Endothelial cell of umbilical vein (primary cell): ENCODE data around the gene PRUNE2. TPM values are rescaled to one million over a fixed set of nuclear protein-coding genes. Genes with fewer than 3 reads are reported as not detected.

ENCODE experiments used
- BruUV-seq: library from RNA; stranded (reverse); fragments of 400-500 nt; replicated peaks from 2 replicates; lab custom pipeline; 2021; lab: Mats Ljungman, UMichigan
- CTCF ChIA-PET: fragments of 300-600, 350-600 bp; sonication (Branson Sonifier 250); formaldehyde crosslinking; loops from one replicate; lab custom pipeline; 2021; ENCODE audit warnings: antibody characterized with exemption, inconsistent platforms; lab: Charles Lee
- POLR2A ChIA-PET: fragments of 300-600, 350-600 bp; sonication (Branson Sonifier 250); formaldehyde crosslinking; loops from one replicate; lab custom pipeline; 2021; ENCODE audit warnings: antibody characterized with exemption, inconsistent platforms; lab: Charles Lee
- DNase-seq: peaks from one replicate; pipeline ENCODE4 v3.0.0-alpha.2; 2011; ENCODE audit warnings: low read depth, low spot score
- FAIRE-seq: peaks from 2 replicates; lab custom pipeline; 2011; peaks lifted over from hg19 to GRCh38; lab: Jason Lieb, UNC
- H2AFZ ChIP-seq: 2 replicates; pipeline ENCODE4 v1.6.0; 2012; ENCODE audit warnings: low read depth, low read length, control low read depth, inconsistent platforms
- H3K27ac ChIP-seq: 2 replicates; pipeline ENCODE4 v1.5.1; 2011; ENCODE audit warnings: low read depth, mild to moderate bottlenecking, control low read depth, low read length, moderate library complexity; ENCODE audit not compliant: insufficient read depth
- H3K27me3 ChIP-seq, 2 experiments: 2 replicates each; pipeline versions ENCODE4 v1.6.0 to v1.6.1; 2011; ENCODE audit warnings: low read length in 2 of 2, mixed read lengths in 1 of 2; ENCODE audit not compliant: control insufficient read depth in 2 of 2, insufficient read depth in 2 of 2
- H3K36me3 ChIP-seq, 2 experiments: 2 replicates in 1 of 2; 3 replicates in 1 of 2; pipeline ENCODE4 v1.5.1; 2011; ENCODE audit warnings: low read length in 2 of 2, mild to moderate bottlenecking in 1 of 2, moderate library complexity in 1 of 2; ENCODE audit not compliant: control insufficient read depth in 2 of 2, insufficient read depth in 2 of 2; ENCODE audit errors: extremely low read depth in 1 of 2
- H3K4me1 ChIP-seq: 3 replicates; pipeline ENCODE4 v1.5.1; 2011; ENCODE audit warnings: mild to moderate bottlenecking, low read length; ENCODE audit not compliant: control insufficient read depth, insufficient read depth; ENCODE audit errors: extremely low read depth
- H3K4me2 ChIP-seq: 2 replicates; pipeline ENCODE4 v1.6.1; 2011; ENCODE audit warnings: low read length, control low read depth, mixed read lengths; ENCODE audit not compliant: insufficient read depth
- H3K4me3 ChIP-seq, 3 experiments: fragments of 200-600 bp in 1 of 3; sonication (generic), shearing (Covaris generic) in 1 of 3; replicated peaks in 1 of 3; 2 replicates each; pipeline ENCODE4 v1.5.1; 2011 to 2016; ENCODE audit warnings: control low read depth in 3 of 3, low read length in 3 of 3, mild to moderate bottlenecking in 2 of 3, inconsistent platforms in 1 of 3, low read depth in 1 of 3, moderate library complexity in 1 of 3; ENCODE audit not compliant: insufficient read depth in 1 of 3
- H3K79me2 ChIP-seq: 2 replicates; pipeline ENCODE4 v1.6.0; 2012; ENCODE audit warnings: low read length, inconsistent platforms; ENCODE audit not compliant: control insufficient read depth, insufficient read depth
- H3K9ac ChIP-seq: replicated peaks from 2 replicates; pipeline ENCODE3; 2011; ENCODE audit warnings: low read length, control low read depth; ENCODE audit not compliant: insufficient read depth; ENCODE audit errors: extremely low read depth
- H3K9me1 ChIP-seq: replicated peaks from 3 replicates; pipeline ENCODE4 v1.6.0; 2011; ENCODE audit warnings: mild to moderate bottlenecking, low read length; ENCODE audit not compliant: control insufficient read depth, insufficient read depth; ENCODE audit errors: extremely low read depth
- H3K9me3 ChIP-seq: replicated peaks from 2 replicates; pipeline ENCODE4 v1.5.1; 2012; ENCODE audit warnings: low read length, inconsistent platforms; ENCODE audit not compliant: control insufficient read depth, insufficient read depth
- H4K20me1 ChIP-seq: replicated peaks from 2 replicates; pipeline ENCODE3; 2011; ENCODE audit warnings: mild to moderate bottlenecking, low read length; ENCODE audit not compliant: control insufficient read depth, insufficient read depth; ENCODE audit errors: extremely low read depth
- EZH2 ChIP-seq: IDR thresholded peaks from 2 replicates; pipeline ENCODE4 v1.6.1; 2012; ENCODE audit warnings: borderline replicate concordance, low read depth, mild to moderate bottlenecking, moderate library complexity, low read length, inconsistent platforms; ENCODE audit not compliant: severe bottlenecking
- FOS ChIP-seq: IDR thresholded peaks from 2 replicates; pipeline ENCODE4 v1.6.1; 2011; ENCODE audit warnings: mild to moderate bottlenecking, low read length, moderate library complexity, borderline replicate concordance; ENCODE audit not compliant: insufficient read depth
- GATA2 ChIP-seq: IDR thresholded peaks from 2 replicates; pipeline ENCODE4 v1.7.0; 2011; ENCODE audit warnings: low read depth, mild to moderate bottlenecking, moderate library complexity, mixed read lengths, low read length; ENCODE audit not compliant: insufficient read length, insufficient read depth
- JUN ChIP-seq: IDR thresholded peaks from 2 replicates; pipeline ENCODE4 v1.6.1; 2011; ENCODE audit warnings: borderline replicate concordance, low read depth; ENCODE audit not compliant: insufficient read length, insufficient read depth
- MYC ChIP-seq: IDR thresholded peaks from one replicate; pipeline ENCODE4 v1.6.1; 2011; ENCODE audit warnings: mild to moderate bottlenecking, low read depth, low read length
- POLR2A ChIP-seq: IDR thresholded peaks from 2 replicates; pipeline ENCODE4 v1.6.1; 2012; ENCODE audit warnings: low read depth, mild to moderate bottlenecking, control low read depth, low read length
- POLR2AphosphoS5 ChIP-seq: IDR thresholded peaks from 2 replicates; pipeline ENCODE4 v1.6.1; 2012; ENCODE audit warnings: low read depth, mild to moderate bottlenecking, control low read depth, low read length, moderate library complexity; ENCODE audit not compliant: insufficient read depth
- dilution Hi-C: fragments of 300-500 bp; cut with MboI; formaldehyde crosslinking; loops from one replicate; pipeline ENCODE4 v1.15.0; 2019; ENCODE audit warnings: low sequenced_read_pairs; ENCODE audit not compliant: extremely low pct_ligation_motif_present
- intact Hi-C: fragments of 100-400 bp; cut with micrococcal nuclease; formaldehyde crosslinking; loops from one replicate; pipeline ENCODE4 v1.10.0; 2022
- polyA plus RNA-seq, 4 experiments: library from polyadenylated mRNA; depleted of rRNA in 3 of 4; stranded (reverse) in 3 of 4; unstranded in 1 of 4; fragments of >200 nt; gene quantifications; 2 replicates each; pipeline versions ENCODE4 v1.2.1 to v1.2.3, GENCODE V29; 2011 to 2012; ENCODE audit warnings: missing spikeins in 1 of 4
- total RNA-seq: library from RNA; stranded (reverse); gene quantifications from 2 replicates; pipeline ENCODE4 v1.2.3, GENCODE V29; 2021
- TF ChIP-seq, protein P1 (sequence below): IDR thresholded peaks from 2 replicates; pipeline ENCODE4 v1.6.1; 2011; ENCODE audit not compliant: insufficient read depth, insufficient read length
- TF ChIP-seq, protein P2 (sequence below), 2 donors: IDR thresholded peaks; 1 replicate in 1 of 2; 2 replicates in 1 of 2; pipeline ENCODE4 v1.5.1; 2011; ENCODE audit warnings: low read length in 2 of 2, mild to moderate bottlenecking in 2 of 2, moderate library complexity in 2 of 2, control low read depth in 1 of 2, inconsistent platforms in 1 of 2, low read depth in 1 of 2; ENCODE audit not compliant: insufficient read depth in 1 of 2; ENCODE audit errors: extremely low read depth in 1 of 2

The PRUNE2 gene
- total and polyA plus RNA-seq, 2 donors (not counting 3 experiments of a cell fraction or from before 2014, with no cell fraction given): 15.8 to 21.7 TPM

DNA sequence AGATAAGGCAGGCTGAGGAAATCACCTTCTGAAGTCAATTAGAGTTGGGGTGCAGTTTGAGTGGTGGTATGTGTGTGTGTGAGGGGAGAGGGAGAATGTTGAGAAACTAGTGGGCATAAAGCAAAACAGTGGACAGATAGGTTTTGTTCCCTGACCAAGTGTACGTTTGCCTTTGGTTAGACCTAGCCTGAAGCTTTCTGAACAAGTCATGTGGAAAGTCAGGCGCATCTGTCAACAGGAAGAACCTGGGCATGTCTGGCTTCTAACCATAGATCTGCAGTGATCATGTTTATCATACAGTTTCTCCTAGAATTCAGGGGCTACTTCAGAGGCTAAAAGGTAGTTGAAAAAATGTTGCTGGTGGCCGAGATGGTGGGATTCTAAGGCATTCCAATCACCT is 284.9 kb downstream of the PRUNE2 start:
- FAIRE-seq (no peak), DNase-seq (no peak)
- Histone ChIP-seq H3K4me2 (no peak overlapping the region), H4K20me1 (no peaks in the 10 kb centered on the region), H3K36me3 (no peaks in the 10 kb centered on the region), H3K27ac (no peak overlapping the region), H3K9me3 (no peaks in the 10 kb centered on the region), H3K79me2 (no peaks in the 10 kb centered on the region), H3K27me3 (no peaks in the 10 kb centered on the region), H2AFZ (no peak overlapping the region), H3K9ac (no peak overlapping the region), H3K4me1 (no peaks in the 10 kb centered on the region), H3K9me1 (no peaks in the 10 kb centered on the region), H3K4me3 (no peak overlapping the region)
- dilution Hi-C loops (no loop called here), intact Hi-C loops (no loop called here)
- TF ChIP-seq MYC: no peak
- TF ChIP-seq EZH2: no peak
- TF ChIP-seq FOS: no peak
- no peak for TF ChIP-seq JUN
- TF ChIP-seq, protein P1, sequence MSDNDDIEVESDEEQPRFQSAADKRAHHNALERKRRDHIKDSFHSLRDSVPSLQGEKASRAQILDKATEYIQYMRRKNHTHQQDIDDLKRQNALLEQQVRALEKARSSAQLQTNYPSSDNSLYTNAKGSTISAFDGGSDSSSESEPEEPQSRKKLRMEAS: no peak
- TF ChIP-seq POLR2A: no peak
- TF ChIP-seq POLR2AphosphoS5: no peak
- TF ChIP-seq, protein P2, sequence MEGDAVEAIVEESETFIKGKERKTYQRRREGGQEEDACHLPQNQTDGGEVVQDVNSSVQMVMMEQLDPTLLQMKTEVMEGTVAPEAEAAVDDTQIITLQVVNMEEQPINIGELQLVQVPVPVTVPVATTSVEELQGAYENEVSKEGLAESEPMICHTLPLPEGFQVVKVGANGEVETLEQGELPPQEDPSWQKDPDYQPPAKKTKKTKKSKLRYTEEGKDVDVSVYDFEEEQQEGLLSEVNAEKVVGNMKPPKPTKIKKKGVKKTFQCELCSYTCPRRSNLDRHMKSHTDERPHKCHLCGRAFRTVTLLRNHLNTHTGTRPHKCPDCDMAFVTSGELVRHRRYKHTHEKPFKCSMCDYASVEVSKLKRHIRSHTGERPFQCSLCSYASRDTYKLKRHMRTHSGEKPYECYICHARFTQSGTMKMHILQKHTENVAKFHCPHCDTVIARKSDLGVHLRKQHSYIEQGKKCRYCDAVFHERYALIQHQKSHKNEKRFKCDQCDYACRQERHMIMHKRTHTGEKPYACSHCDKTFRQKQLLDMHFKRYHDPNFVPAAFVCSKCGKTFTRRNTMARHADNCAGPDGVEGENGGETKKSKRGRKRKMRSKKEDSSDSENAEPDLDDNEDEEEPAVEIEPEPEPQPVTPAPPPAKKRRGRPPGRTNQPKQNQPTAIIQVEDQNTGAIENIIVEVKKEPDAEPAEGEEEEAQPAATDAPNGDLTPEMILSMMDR (IDR thresholded peaks at IDR 0.05; ENCODE audit: extremely low read depth in 1 of 2, insufficient read depth in 1 of 2, low read depth in 1 of 2, low read length in 2 of 2): no peak
- TF ChIP-seq GATA2: no peak
- POLR2A ChIA-PET: no interaction called here
- CTCF ChIA-PET: interaction anchor here (0.8 kb wide), 2 partner anchors 9 to 28 kb away, joined by 3 read pairs; no protein-coding TSS in a partner anchor
- no TSS peak for BruUV-seq
